Prostate gland (tissue), 2 donors: ENCODE data around the gene RNF112.

ENCODE experiments used
- POLR2A ChIP-seq: fragments of 450-650 bp; IDR thresholded peaks from one replicate; pipeline ENCODE4 v1.6.1; 2016; ENCODE audit warnings: antibody characterized with exemption, mild to moderate bottlenecking
- POLR2AphosphoS5 ChIP-seq: sonication (generic); formaldehyde crosslinking; IDR thresholded peaks from one replicate; pipeline ENCODE4 v1.6.1; 2017; ENCODE audit warnings: antibody characterized with exemption
- TF ChIP-seq, protein P1 (sequence below), 4 experiments: fragments of 200-600 bp in 2 of 4; fragments of 450-650 bp in 2 of 4; sonication (generic) in 2 of 4; IDR thresholded peaks; 1 replicate in 3 of 4; 2 replicates in 1 of 4; pipeline ENCODE4 v1.5.1; 2016 to 2019; ENCODE audit warnings: antibody characterized with exemption in 4 of 4, mild to moderate bottlenecking in 2 of 4, moderate library complexity in 2 of 4

DNA sequence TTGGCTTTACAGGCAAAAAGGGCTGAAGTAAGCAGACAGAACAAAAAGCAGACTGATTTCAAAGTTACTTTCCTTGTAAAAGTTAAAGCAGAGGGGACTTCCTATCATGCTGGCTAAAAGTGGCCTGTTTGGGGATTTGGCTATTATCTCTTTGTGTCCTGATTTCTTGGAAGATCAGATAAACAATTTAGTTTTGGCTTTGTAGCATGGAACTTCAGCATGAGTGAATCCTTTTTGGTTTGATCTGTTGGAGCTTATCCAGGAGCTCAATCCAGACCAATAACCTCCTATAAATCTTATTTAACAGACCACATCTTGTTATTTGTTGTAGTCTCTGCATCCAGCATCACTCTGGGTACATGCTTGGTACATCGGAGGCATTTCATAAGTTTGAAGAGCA lies 8.9 kb upstream of the RNF112 start:
- TF ChIP-seq, protein P1, sequence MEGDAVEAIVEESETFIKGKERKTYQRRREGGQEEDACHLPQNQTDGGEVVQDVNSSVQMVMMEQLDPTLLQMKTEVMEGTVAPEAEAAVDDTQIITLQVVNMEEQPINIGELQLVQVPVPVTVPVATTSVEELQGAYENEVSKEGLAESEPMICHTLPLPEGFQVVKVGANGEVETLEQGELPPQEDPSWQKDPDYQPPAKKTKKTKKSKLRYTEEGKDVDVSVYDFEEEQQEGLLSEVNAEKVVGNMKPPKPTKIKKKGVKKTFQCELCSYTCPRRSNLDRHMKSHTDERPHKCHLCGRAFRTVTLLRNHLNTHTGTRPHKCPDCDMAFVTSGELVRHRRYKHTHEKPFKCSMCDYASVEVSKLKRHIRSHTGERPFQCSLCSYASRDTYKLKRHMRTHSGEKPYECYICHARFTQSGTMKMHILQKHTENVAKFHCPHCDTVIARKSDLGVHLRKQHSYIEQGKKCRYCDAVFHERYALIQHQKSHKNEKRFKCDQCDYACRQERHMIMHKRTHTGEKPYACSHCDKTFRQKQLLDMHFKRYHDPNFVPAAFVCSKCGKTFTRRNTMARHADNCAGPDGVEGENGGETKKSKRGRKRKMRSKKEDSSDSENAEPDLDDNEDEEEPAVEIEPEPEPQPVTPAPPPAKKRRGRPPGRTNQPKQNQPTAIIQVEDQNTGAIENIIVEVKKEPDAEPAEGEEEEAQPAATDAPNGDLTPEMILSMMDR (IDR thresholded peaks at IDR 0.05) = no peak
- TF ChIP-seq POLR2AphosphoS5 = no peak
- no peak for TF ChIP-seq POLR2A
